ENCODE results near the gene WDR75. TPM values are rescaled to one million over a fixed set of nuclear protein-coding genes. Genes with fewer than 3 reads are reported as not detected.

WDR75 gene
- total RNA-seq, 1 donor from 2014 or later, result 46.8 TPM

DNA sequence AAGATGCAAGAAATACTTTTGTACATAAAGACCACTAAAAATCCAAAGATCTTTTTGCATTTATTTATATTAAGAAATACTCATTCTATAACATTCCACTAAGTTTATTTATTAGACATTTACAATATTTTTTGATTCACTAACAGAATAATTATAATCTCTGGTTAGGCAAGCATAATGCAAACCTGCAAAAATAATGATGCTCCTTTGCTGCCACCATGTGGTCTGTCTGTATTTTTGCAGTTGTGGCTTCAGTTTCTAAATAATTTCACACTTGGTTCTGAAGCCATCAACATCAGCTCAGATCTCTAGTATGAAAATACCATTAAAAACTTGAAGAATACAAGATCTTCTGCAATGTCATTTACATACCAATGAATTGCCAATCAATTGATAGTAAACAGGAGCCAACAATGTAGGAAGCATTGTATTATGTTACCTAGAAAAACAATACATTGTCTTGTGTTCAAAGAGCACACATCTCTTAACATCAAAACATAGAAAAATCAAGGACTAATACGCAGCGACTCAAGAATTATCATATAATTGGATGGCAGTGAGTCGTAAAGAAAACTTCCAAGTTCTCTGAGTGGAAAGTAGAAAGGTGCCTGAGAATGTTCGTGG, 28.8 kb upstream of the WDR75 start:
- no peaks in the 10 kb centered on the region for H3K36me3 ChIP-seq (ENCODE audit: control insufficient read depth, insufficient read depth, low read length)
- no peak for DNase-seq (ENCODE audit: low read depth)
- TF ChIP-seq, protein P1, sequence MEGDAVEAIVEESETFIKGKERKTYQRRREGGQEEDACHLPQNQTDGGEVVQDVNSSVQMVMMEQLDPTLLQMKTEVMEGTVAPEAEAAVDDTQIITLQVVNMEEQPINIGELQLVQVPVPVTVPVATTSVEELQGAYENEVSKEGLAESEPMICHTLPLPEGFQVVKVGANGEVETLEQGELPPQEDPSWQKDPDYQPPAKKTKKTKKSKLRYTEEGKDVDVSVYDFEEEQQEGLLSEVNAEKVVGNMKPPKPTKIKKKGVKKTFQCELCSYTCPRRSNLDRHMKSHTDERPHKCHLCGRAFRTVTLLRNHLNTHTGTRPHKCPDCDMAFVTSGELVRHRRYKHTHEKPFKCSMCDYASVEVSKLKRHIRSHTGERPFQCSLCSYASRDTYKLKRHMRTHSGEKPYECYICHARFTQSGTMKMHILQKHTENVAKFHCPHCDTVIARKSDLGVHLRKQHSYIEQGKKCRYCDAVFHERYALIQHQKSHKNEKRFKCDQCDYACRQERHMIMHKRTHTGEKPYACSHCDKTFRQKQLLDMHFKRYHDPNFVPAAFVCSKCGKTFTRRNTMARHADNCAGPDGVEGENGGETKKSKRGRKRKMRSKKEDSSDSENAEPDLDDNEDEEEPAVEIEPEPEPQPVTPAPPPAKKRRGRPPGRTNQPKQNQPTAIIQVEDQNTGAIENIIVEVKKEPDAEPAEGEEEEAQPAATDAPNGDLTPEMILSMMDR (IDR thresholded peaks at IDR 0.05; ENCODE audit: insufficient read depth, low read length, poor library complexity, severe bottlenecking), result peak; percentile 51
- H3K27me3 ChIP-seq (ENCODE audit: control insufficient read depth, insufficient read depth, low read length), result no peaks in the 10 kb centered on the region
- no peak overlapping the region for H3K4me3 ChIP-seq (ENCODE audit: low read depth, low read length)

DNA sequence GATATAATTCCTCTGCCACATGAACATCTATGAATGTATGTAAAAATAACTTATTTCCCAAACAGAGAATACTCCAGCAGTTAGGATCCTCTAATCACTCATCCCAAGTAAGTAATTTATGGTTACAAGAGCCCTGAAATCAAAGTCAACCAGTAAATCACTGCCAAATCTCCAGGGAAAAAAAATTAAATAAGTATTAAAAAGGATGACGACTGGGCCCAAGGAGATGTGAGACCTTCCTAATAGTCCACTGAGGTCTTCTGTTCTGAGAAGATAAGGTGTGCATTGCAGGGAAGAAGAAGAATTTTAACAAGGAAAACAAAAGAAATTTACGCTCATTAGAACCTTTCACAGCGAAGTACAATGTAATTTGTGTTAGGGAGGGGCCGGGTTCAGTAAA, 28.0 kb upstream of the WDR75 start:
- DNase-seq (ENCODE audit: low read depth), result no peak
- no peaks in the 10 kb centered on the region for H3K27me3 ChIP-seq (ENCODE audit: control insufficient read depth, insufficient read depth, low read length)
- no peaks in the 10 kb centered on the region for H3K36me3 ChIP-seq (ENCODE audit: control insufficient read depth, insufficient read depth, low read length)
- no peak overlapping the region for H3K4me3 ChIP-seq (ENCODE audit: low read depth, low read length)
- TF ChIP-seq, protein P1 (IDR thresholded peaks at IDR 0.05; ENCODE audit: insufficient read depth, low read length, poor library complexity, severe bottlenecking), result no peak

- no peaks in the 10 kb centered on the region for H3K36me3 ChIP-seq (ENCODE audit: control insufficient read depth, insufficient read depth, low read length)
- TF ChIP-seq, protein P1 (IDR thresholded peaks at IDR 0.05; ENCODE audit: insufficient read depth, low read length, poor library complexity, severe bottlenecking), result no peak
- peak; percentile 43 for DNase-seq (ENCODE audit: low read depth)
- H3K4me3 ChIP-seq (ENCODE audit: low read depth, low read length), result no peak overlapping the region
- H3K27me3 ChIP-seq (ENCODE audit: control insufficient read depth, insufficient read depth, low read length), result no peaks in the 10 kb centered on the region
Observed at GRCh38 chr2:189421644-189422043, 19.6 kb upstream of the WDR75 start.

GRCh38 chr2:189424961-189425360, 16.3 kb upstream of the WDR75 start:
- H3K4me3 ChIP-seq (ENCODE audit: low read depth, low read length), result no peak overlapping the region
- H3K36me3 ChIP-seq (ENCODE audit: control insufficient read depth, insufficient read depth, low read length), result no peaks in the 10 kb centered on the region
- no peaks in the 10 kb centered on the region for H3K27me3 ChIP-seq (ENCODE audit: control insufficient read depth, insufficient read depth, low read length)
- DNase-seq (ENCODE audit: low read depth), result no peak
- TF ChIP-seq, protein P1 (IDR thresholded peaks at IDR 0.05; ENCODE audit: insufficient read depth, low read length, poor library complexity, severe bottlenecking), result no peak

DNA sequence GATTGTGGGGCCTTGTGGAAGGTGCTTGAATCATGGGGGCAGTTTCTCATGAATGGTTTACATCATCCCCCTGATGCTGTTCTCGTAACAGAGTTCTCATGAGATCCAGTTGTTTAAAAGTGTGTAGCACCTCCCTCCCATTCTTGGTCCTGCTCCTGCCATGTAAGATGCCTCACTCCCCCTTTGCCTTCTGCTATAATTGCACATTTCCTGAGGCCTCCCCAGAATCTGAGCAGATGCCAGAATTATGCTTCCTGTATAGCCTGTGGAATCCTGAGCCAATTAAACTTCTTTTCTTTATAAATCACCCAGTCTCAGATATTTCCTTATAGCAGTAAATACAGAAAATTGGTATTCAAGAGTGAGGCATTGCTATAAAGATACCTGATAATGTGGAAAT, 15.6 kb upstream of the WDR75 start:
- TF ChIP-seq, protein P1 (IDR thresholded peaks at IDR 0.05; ENCODE audit: insufficient read depth, low read length, poor library complexity, severe bottlenecking), result no peak
- DNase-seq (ENCODE audit: low read depth), result no peak
- H3K4me3 ChIP-seq (ENCODE audit: low read depth, low read length), result no peak overlapping the region
- H3K27me3 ChIP-seq (ENCODE audit: control insufficient read depth, insufficient read depth, low read length), result no peaks in the 10 kb centered on the region
- no peaks in the 10 kb centered on the region for H3K36me3 ChIP-seq (ENCODE audit: control insufficient read depth, insufficient read depth, low read length)

DNA sequence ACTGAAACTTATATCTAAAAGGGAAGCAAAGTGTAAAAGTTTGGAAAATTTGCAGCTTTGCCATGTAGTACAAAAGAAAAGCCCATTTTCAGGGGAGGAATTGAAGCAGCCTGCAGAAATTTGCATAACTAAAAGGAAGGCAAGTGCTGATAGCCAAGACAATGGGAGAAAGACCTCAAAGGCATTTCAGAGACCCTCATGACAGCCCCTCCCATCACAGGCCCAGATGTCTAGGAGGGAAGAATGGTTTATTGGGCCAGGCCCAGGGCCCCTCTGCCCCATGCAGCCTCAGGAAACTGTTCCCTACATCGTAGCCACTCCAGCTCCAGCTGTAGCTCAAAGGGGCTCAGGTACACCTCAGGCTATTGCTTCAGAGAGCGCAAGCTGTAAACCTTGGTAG, 14.4 kb upstream of the WDR75 start:
- H3K27me3 ChIP-seq (ENCODE audit: control insufficient read depth, insufficient read depth, low read length), result no peaks in the 10 kb centered on the region
- TF ChIP-seq, protein P1 (IDR thresholded peaks at IDR 0.05; ENCODE audit: insufficient read depth, low read length, poor library complexity, severe bottlenecking), result no peak
- DNase-seq (ENCODE audit: low read depth), result no peak
- H3K4me3 ChIP-seq (ENCODE audit: low read depth, low read length), result no peak overlapping the region
- no peaks in the 10 kb centered on the region for H3K36me3 ChIP-seq (ENCODE audit: control insufficient read depth, insufficient read depth, low read length)

Data from kidney epithelial cell (primary cell).